Effector CD8-positive, alpha-beta T cell (primary cell): Measurements from ENCODE around the gene BCL2L15.

Experiments used
- DNase-seq: peaks from one replicate; lab custom pipeline; 2025; lab: John Stamatoyannopoulos, UW
- total RNA-seq, 4 experiments: gene quantifications; one replicate each; lab custom pipeline; 2026; lab: John Stamatoyannopoulos, UW

Gene BCL2L15
- total RNA-seq, result 0.68 to 2.7 (median 1.8) reads per million in 4 experiments

DNA sequence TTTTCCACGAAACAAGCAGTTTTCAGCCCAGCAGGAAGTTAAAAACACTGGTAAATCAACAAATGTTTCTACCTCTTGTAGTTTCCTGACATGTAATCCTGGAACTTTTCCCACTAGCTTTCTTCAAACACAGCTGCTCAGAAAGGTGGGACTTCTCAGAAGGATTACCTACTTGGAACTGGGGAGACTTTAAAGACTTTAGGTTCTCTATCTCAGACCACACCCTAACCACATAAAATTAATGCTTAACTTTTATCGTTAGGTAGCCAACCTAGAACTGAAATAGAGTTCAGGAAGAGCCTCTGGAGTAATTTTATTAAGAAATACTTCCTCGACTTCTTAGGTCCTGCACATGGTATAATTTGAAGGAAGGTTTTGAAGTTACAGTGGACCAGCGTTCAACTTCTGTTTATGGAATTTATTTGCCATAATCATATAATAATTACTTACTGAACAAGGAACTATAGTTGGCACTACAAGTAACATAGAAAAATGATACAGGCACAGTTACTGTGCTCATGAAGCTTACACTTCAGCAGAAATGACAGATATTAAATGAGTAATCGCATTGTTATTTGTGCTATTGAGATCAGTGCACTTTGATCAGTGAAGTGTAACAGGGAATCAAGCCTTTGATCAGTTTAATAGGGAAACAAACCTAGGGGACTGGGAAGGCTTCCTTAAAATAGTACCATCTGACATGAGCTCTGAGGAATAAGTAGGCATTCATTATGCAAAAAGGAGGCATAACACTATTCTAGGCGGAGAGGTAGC lies at the start of gene BCL2L15:
BCL2L15 (minus strand) TSS at position 180 of the 774 bp plus-strand sequence. CDS start 206 bp downstream, outside the sequence.
- no peak for DNase-seq

DNA sequence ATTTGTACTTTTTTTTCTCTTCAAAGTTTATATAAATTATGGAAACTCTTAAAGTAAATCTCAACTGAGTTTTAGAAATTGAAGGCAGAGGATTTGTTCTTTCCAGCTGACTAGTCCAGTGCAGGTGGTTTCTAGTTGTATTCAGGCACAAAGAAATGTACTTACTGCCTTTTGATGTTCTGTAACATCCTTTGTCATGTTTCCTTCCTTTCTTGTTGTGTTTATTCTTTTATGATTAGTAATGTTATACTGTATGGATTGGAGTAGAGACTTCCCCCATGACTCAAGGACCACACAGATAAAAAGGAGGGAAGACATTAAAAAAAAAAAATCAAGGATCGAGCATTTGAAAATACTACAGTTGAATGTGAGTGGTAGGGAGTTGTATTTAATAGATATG lies 49.8 kb upstream of the BCL2L15 start:
- DNase-seq, result no peak

DNA sequence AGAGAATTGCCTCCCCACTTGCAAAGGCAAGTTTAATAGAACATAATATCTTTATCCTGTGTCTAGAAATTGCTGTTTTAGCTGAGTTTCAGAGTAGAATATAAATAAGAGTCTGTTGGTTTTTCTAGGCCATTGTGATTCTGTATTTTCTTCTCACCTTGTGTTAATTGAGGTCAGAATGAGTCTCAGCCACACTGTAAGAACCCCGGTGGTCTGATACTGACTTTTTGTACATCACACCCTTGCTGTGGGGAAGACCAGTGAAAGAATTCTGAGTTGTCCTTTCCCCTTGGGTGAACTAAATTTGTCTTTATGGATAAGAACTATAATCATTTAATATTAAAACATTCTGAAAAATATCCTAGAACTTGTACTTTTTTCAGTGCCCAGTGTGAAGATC lies 48.6 kb upstream of the BCL2L15 start:
- no peak for DNase-seq

DNA sequence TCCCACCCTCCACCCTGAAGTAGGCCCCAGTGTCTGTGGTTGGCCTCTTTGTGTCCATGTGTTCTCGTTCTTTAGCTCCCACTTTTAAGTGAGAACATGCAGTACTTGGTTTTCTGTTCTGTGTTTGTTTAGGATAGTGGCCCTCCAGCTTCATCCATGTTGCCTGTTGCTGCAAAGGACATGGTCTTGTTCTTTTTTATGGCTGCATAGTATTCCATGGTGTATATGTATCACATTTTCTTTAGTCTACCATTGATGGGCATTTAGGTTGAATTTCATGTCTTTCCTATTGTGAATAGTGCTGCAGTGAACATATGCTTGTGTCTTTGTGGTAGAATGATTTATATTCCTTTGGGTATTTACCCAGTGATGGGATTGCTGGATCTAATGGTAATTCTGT lies 47.8 kb upstream of the BCL2L15 start:
- no peak for DNase-seq

DNA sequence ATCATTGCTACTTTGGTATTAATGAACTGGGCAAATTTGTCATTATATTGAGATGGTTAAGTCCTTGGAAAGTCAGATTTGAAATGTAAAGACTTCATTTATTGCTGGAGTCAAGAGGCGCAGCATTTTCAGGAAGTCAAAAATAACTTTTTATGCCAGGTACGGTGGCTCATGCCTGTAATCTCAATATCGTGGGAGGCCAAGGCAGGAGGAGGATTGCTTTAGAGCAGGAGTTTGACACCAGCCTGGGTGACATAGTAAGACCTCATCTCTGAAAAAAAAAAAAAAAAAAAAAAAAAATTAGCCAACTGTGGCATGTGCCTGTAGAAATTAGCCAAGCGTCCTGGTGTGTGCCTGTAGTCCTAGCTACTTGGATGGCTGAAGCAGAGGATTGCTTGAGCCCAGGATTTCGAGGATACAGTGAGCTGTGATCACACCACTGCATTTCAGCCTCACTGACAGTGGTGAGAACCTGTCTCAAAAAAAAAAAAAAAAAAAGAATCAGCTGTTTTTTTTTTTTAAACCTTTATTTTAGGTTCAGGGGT lies 47.2 kb upstream of the BCL2L15 start:
- no peak for DNase-seq

DNA sequence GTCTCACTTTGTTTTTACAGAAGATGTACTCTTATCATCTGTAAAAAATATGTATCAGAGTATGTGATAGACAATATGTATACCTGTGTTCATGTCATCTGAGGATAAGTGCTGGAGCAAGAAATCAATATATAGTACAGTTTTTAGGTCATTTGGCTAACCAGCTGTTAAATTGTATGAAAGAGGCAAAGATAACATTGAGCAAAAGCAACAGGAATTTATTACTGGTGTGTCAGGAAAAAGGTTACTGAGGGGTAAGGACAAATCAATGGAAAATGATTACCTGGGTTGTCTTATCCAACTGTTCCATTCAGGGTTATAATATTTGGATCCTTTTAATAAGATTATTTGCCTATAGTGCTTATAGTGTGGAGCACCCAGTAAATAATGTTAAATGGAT lies 46.6 kb upstream of the BCL2L15 start:
- DNase-seq, result no peak

DNA sequence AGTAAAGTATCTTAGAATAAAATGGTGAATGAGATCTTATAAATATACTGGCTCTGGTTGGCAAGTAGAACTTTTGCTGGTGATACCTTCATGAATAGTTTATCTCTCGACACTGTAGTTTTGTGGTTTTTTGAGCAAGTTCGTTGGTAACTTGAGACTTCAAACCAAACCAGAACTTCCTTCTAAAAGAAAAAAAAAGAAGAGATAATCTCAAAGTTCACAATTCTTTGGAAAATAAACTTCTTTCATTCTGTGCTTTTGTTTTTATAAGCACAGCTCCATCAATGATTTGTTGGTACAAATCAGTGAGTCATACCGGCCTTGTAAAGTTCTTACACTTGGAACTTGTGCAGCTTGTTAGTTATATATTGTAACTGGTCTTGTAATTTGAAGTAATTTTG lies 44.1 kb upstream of the BCL2L15 start:
- no peak for DNase-seq

DNA sequence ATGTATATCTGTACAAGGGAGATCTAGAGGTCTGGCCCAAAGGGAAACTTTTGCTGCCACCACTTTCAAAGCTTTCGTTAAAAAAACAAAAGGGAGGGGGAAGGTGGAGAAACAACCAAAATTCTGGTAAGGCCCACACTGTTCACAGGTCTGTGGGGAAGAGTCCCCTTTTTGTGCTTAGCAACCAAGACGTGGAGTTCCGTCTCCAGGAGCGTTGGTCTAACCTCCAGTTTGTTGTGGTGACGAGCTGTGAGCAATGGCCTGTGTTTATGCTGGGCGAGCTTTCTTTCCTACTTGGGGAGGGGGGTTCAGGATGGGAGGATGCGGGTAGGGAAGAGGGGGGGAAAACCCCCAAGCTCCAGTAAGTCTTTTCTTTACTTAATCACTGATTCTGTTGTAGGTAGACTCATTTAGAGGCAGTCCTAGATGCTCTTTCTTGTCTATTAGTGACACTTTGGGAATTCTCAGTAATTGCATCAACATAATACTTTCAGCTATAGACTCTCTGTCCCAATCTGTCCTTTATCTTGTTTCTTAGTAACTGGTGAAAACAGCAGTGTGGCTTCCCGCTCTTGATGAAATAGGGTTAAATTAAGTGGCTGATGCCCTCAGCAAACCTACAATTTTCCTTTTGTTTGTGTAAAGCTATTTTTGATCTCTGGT lies 43.2 kb upstream of the BCL2L15 start:
- DNase-seq, result peak; percentile 65

DNA sequence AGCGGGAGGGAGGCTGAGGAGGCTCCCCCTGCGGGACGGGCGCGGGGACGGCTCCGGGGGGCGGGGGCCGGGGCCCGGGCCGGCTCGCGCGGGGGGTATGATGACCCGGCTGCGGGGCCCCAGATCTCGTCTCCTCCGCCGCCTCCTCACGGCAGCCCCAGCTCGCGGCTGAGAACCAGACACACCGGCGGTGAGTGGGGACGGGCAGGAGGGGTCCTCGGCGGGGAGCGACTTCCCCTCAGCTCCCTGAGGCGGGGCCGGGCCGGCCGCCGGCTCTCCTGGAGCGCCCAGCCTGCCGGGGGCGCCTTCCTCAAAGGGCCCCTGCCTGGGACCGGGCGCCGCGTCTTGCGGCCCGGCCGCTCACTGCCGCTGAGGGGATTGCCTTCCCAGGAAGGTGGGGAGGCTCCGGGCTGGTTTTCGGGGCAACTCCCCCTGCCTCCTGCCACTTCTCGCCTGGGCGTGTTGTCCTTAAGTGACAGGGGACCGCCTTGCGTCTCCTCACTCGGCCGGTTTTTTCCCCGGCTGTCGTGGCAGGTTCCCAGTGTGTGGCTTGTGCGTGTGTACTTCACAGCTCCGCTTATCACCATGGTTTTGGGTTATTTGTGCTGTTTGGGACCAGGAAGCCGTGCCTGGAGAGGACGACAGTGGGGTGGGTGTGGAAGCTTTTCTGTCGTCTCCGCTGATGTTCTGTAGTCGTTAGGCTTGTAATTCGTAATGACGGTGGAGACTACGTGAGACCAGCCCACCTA lies 42.5 kb upstream of the BCL2L15 start:
- DNase-seq, result peak; percentile 69

DNA sequence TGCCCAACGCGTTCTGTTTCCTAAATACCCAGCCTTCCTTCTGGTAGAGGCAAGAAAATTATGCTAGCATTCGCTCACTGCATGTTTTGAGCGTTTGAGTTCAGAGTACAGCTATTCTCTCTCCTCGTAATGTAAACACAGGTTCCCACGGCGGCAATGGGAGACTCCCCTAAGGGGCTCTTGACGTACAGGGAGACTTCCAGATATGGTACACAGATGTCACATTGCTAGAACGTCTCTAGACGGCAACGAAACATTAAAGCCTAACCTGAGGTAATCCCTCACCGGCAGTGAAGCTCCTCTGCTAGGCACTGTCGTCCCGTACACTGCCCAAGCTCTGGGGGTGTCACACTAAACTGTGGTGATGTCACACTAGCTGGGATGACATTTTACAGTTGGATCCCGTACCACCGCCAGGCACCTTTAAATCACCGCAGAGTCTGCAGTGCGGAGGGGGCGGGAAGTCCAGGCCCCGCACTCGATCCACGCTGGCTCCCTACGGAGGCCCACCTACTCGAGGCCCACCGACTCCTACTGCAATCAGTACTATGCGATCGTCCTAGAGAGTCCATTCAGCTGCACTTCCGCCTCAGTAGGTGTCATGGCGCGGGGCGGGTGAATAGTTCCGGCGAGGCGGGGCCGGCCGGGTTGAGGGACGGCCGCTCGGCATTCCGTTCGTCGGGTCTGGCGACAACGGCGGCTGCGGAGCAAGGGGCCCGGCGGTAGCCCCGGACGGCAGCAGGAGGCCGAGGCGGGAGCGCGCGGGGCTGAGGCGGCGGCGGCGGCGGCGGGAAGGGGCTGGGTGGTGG lies 41.8 kb upstream of the BCL2L15 start, which contains the start of gene HIPK1:
HIPK1 (plus strand) TSS at position 384 of the 809 bp plus-strand sequence.
- peak; percentile 85 for DNase-seq

DNA sequence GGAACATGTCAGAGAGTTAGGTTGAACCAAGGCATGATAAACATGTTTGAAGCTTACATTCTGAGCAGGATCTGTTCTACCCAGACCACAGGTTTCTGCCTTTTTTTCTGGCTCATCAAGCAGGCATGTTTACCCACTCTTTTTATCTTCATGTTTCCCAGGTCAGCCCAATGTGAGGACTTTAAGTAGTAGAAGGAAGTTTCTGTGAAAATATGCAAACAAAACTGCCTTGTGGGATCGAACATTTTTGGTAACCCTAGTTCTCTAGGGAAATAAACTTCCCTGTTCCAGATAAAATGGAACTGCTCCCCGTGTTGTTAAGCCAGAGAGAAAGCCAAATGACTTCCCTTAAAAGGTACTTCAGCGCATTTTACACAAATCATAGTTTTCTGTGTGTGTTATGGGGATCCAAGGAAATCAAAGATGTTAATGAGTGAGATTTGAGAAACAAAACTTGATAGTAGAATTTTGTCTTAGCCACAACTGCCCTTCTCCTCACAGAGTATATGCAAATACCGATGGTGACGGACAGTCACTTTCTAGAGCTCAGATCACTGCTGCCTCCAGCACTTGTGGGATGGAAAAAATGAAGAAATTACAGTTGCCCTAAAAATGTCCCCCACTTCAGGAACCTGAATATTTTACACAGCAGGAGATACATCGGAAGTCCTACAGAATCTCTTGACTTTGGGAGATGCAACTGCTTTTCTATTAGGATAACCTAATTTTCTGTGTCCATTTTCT lies 41.0 kb upstream of the BCL2L15 start:
- DNase-seq, result no peak

DNA sequence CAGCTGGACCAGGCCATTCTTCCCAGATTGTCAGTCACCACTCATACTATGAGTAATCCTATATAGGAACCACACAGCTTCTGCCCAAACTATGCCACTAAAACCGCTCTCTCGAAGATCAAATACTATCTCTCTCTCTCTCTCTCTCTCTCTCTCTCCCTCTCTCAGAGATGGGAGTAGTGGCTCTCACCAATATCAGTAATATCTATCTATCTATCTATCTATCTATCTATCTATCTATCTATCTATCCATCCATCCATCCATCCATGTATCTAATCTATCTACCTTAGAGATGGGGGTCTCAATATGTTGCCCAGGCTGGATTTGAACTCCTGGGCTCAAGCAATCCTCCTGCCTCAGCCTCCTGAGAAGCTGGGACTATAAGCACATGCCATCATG lies 37.1 kb upstream of the BCL2L15 start:
- no peak for DNase-seq

DNA sequence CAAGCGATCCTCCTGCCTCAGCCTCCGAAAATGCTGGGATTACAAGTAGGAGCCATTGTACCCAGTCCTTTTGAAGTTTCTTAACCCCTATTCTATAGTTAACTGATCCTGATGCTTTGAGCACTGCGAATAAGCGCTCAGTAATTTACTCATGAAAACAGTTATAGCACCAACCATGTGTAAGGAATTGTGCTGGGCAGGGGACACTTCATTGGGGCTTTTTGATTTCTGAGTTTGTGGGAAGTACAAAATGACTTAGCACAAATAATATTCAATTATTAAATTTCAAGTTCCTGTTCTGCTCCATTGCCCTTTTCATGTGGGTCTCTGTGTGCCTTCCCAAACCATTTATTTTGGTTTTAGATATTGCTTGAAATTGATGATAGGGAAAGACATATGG lies 35.6 kb upstream of the BCL2L15 start:
- DNase-seq, result no peak

DNA sequence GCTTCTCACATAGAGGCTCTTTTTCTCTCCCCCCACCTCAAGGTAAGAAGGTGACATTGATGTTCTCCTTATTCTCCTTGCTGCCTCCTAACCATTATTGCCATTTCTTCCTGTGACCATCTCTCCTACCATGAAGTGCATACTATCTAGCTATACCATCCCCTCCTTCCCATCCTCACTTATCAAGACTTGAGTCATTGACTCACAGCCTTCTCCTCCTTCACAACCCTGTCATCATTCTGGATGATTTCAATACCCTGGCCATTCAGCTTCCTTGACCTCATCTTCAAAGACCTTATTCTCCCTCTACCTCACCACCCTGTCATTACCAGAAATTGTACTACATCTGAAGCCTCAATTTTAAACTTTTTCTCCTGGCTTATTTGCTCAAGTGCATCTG lies 30.9 kb upstream of the BCL2L15 start:
- DNase-seq, result no peak

DNA sequence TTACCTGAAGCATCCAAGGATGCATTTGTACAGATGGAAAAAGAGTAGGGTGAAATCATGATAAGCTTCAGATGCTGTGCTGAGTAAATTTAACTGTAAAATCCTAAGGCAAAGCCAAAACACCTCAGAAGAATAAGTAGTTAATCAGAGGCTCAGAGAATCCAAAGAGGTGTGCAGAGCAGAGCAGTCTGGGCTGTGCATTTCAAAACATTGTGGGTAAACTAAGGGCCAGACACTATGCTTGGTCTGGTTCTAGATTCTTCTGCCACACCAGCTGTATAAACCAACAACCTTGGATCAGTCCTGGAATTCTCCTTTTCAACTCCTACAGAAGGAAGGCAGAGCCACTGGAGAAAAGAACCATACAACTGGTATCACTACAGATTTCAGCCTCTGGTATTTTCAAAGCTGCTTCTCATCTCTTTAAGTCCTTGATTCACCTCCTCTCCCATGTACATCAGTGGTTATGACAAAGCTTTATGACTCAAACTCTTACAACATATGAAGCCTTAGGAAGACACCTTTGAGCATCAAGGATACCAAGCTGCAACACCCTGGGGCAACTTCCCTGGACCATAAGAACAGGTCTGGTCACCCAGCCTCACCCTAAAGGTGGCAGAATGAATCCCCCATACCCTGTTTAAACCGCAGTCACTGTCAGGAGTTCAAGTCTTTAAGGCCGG lies 30.2 kb upstream of the BCL2L15 start:
- no peak for DNase-seq

DNA sequence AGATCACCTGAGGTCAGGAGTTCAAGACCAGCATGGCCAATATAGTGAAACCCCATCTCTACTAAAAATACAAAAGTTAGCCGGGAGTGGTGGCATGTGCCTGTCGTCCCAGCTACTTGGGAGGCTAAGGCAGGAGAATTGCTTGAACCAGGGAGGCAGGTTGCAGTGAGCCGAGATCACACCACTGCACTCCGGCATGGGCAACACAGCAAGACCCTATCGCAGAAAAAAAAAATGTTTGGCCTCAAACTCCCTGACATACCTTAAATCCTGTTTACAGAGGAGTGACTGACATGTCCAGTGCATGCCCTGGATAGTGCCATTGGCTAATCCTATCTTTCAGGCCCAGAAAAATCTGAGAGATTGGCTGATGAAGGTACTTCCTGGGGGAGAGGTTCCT lies 29.6 kb upstream of the BCL2L15 start:
- DNase-seq, result no peak

DNA sequence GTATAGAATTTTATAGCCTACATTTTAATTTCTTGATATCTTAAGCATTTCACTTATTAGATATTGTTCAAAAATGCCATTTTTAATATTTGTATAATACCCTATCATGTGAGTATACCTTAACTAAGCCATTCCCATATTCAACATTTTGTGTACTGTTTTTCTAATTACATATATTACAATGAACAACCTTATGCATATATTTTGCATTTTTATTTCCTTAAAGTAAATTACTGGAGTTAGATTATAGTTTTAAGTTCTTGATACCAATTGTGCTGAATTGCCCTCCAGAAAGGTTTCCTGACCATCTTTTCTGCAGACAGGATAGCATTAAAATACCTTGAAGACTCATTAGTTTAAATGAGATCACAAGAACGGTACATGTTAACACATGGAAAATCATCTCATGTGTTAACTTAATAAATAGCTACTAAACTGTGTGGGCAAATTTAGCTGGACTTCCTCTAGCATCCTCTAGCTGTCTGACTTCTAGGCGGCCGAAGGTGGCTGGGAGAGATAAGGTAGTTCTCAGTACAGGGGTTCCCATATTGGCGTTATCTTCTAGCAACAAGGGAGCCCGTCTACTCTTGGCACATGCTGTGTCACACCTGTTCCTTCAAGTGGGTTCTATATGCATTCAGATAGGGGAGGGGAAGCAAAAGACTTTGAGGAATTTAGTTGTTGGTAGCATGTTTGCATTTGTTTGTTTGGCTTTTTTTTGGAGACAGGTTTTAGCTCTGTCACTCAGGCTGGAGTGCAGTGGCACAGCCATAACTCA lies 26.7 kb upstream of the BCL2L15 start:
- DNase-seq, result no peak

DNA sequence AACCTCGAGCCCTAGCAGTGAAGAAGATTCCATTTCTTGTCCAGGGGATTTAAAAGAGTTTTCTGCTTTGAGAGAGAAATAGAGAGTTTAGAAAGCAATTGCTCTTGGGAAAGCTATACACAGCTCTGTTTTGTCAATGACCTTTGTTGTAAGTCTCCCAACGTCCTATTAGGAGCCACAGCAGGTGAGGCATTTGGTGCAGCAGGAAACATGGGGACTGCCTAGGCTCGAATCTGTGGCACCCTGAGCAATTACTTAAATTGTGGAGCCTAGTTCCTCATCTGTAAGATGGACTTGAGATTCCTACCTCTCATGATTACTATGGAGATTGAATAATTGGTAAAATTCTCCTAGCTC lies 25.9 kb upstream of the BCL2L15 start:
- no peak for DNase-seq

DNA sequence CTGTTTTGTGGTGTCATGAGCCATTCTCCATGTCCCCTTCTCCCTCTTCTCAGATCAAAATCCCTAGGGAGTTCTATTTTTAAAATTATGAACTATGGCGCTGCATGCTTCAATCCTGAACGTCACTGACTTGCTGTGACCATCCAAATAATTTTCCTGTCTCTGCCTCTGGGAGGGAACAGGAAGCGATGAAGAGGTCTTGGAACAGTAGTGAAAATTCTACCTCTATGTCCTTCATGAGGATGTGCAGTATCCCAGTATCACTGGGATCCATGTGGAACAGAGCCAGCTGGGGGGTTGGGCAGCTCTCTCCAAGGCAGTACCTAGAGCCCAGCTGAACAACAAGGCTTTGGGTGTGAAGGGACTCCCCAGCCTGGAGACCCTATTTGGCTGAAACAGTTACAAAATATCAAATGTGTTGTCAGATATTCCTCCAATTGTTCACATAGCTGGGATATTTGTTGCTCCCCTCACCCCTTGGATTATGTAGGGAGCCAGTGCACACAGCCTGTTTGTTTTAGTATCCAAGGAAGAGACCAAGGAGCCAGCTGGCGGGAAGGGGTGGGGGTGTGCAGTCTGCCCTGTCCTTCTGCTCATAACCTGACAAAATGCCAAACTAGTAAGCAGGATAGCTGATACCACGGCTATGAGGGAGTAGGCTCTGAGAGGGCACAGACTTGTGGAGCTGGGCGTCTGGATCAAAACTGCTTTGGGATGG lies 25.4 kb upstream of the BCL2L15 start:
- DNase-seq, result no peak
